WTC11 (cell line): ENCODE data around the gene KRT23.

ENCODE experiments used
- NR3C1 ChIP-seq: sonication (generic); formaldehyde crosslinking; conservative IDR thresholded peaks from 2 replicates; pipeline ENCODE4 v1.8.1; 2023; ENCODE audit warnings: low read depth, mild to moderate bottlenecking, missing genetic modification reagents
- SP1 ChIP-seq: sonication (generic); formaldehyde crosslinking; conservative IDR thresholded peaks from 2 replicates; pipeline ENCODE4 v1.8.1; 2022; ENCODE audit warnings: missing genetic modification reagents
- TP53 ChIP-seq: sonication (generic); formaldehyde crosslinking; IDR thresholded peaks from 2 replicates; pipeline ENCODE4 v1.8.1; 2023; ENCODE audit warnings: mild to moderate bottlenecking, missing genetic modification reagents
- TF ChIP-seq, protein P1 (sequence below): sonication (generic); formaldehyde crosslinking; IDR thresholded peaks from 2 replicates; pipeline ENCODE4 v1.8.0; 2022; ENCODE audit warnings: mild to moderate bottlenecking, missing genetic modification reagents
- TF ChIP-seq, protein P2 (sequence below): fragments of 200-600 bp; IDR thresholded peaks from 2 replicates; pipeline ENCODE4 v1.8.0; 2022; ENCODE audit warnings: antibody characterized with exemption
- TF ChIP-seq, protein P3 (sequence below): sonication (generic); formaldehyde crosslinking; IDR thresholded peaks from 2 replicates; pipeline ENCODE4 v1.8.1; 2023; ENCODE audit warnings: mild to moderate bottlenecking, missing genetic modification reagents, moderate library complexity
- TF ChIP-seq, protein P4 (sequence below): sonication (generic); formaldehyde crosslinking; IDR thresholded peaks from 2 replicates; pipeline ENCODE4 v1.8.0; 2022; ENCODE audit warnings: mild to moderate bottlenecking, missing genetic modification reagents
- TF ChIP-seq, protein P5 (sequence below): sonication (generic); formaldehyde crosslinking; conservative IDR thresholded peaks from 2 replicates; pipeline ENCODE4 v1.8.1; 2023; ENCODE audit warnings: mild to moderate bottlenecking, low read depth, missing genetic modification reagents, moderate library complexity

DNA sequence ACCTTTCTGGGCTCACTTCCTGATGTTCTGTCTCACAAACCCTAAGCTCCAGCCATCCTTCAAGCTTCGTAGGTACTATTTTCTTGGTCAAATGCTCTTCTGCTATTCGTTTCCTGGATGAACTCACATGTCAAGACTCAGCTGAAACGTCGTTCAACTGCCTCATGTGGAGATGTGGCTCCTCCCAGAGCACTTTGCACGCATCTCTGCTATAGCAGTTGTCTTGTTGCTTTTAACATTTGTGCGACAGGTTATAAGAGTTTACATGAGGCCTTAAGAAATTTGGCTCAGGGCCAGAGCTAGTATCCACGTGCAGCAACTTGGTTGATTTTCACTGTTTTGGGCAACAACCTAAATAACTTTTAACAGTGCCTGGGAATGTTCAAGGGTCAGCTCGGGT, 49.5 kb upstream of the KRT23 start:
- TF ChIP-seq, protein P1, sequence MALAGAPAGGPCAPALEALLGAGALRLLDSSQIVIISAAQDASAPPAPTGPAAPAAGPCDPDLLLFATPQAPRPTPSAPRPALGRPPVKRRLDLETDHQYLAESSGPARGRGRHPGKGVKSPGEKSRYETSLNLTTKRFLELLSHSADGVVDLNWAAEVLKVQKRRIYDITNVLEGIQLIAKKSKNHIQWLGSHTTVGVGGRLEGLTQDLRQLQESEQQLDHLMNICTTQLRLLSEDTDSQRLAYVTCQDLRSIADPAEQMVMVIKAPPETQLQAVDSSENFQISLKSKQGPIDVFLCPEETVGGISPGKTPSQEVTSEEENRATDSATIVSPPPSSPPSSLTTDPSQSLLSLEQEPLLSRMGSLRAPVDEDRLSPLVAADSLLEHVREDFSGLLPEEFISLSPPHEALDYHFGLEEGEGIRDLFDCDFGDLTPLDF (CRISPR knock-in tag): no peak
- no peak for TF ChIP-seq SP1 (CRISPR knock-in tag)
- TF ChIP-seq, protein P2, sequence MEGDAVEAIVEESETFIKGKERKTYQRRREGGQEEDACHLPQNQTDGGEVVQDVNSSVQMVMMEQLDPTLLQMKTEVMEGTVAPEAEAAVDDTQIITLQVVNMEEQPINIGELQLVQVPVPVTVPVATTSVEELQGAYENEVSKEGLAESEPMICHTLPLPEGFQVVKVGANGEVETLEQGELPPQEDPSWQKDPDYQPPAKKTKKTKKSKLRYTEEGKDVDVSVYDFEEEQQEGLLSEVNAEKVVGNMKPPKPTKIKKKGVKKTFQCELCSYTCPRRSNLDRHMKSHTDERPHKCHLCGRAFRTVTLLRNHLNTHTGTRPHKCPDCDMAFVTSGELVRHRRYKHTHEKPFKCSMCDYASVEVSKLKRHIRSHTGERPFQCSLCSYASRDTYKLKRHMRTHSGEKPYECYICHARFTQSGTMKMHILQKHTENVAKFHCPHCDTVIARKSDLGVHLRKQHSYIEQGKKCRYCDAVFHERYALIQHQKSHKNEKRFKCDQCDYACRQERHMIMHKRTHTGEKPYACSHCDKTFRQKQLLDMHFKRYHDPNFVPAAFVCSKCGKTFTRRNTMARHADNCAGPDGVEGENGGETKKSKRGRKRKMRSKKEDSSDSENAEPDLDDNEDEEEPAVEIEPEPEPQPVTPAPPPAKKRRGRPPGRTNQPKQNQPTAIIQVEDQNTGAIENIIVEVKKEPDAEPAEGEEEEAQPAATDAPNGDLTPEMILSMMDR: no peak
- no peak for TF ChIP-seq TP53 (CRISPR knock-in tag)
- TF ChIP-seq, protein P3, sequence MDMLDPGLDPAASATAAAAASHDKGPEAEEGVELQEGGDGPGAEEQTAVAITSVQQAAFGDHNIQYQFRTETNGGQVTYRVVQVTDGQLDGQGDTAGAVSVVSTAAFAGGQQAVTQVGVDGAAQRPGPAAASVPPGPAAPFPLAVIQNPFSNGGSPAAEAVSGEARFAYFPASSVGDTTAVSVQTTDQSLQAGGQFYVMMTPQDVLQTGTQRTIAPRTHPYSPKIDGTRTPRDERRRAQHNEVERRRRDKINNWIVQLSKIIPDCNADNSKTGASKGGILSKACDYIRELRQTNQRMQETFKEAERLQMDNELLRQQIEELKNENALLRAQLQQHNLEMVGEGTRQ: no peak
- TF ChIP-seq NR3C1 (CRISPR knock-in tag): no peak
- TF ChIP-seq, protein P4, sequence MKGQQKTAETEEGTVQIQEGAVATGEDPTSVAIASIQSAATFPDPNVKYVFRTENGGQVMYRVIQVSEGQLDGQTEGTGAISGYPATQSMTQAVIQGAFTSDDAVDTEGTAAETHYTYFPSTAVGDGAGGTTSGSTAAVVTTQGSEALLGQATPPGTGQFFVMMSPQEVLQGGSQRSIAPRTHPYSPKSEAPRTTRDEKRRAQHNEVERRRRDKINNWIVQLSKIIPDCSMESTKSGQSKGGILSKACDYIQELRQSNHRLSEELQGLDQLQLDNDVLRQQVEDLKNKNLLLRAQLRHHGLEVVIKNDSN (CRISPR knock-in tag): no peak
- TF ChIP-seq, protein P5, sequence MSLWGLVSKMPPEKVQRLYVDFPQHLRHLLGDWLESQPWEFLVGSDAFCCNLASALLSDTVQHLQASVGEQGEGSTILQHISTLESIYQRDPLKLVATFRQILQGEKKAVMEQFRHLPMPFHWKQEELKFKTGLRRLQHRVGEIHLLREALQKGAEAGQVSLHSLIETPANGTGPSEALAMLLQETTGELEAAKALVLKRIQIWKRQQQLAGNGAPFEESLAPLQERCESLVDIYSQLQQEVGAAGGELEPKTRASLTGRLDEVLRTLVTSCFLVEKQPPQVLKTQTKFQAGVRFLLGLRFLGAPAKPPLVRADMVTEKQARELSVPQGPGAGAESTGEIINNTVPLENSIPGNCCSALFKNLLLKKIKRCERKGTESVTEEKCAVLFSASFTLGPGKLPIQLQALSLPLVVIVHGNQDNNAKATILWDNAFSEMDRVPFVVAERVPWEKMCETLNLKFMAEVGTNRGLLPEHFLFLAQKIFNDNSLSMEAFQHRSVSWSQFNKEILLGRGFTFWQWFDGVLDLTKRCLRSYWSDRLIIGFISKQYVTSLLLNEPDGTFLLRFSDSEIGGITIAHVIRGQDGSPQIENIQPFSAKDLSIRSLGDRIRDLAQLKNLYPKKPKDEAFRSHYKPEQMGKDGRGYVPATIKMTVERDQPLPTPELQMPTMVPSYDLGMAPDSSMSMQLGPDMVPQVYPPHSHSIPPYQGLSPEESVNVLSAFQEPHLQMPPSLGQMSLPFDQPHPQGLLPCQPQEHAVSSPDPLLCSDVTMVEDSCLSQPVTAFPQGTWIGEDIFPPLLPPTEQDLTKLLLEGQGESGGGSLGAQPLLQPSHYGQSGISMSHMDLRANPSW (CRISPR knock-in tag): no peak
